ENCODE measurements around the gene TGOLN2. TPM values are rescaled to one million over a fixed set of nuclear protein-coding genes. Genes with fewer than 3 reads are reported as not detected.
A peak's percentile ranks its signal among the peaks of the same experiment; 100 is the strongest.

TGOLN2 gene
- total and polyA plus RNA-seq, 2 of the 13 experiments (the other 11 are each of a cell fraction or from before 2014, with no cell fraction given): 99.6 to 155 TPM

- TF ChIP-seq HMGXB3 (CRISPR knock-in tag; IDR thresholded peaks at IDR 0.05; ENCODE audit: borderline replicate concordance) (peak; percentile 51; the same call in 1 of the 2 replicates), ZNF10 (CRISPR knock-in tag; IDR thresholded peaks at IDR 0.05; ENCODE audit: borderline replicate concordance, low read depth) (no peak), CBX2 (IDR thresholded peaks at IDR 0.05; ENCODE audit: low read depth, low read length) (no peak), CBX2 (CRISPR knock-in tag; IDR thresholded peaks at IDR 0.05; ENCODE audit: low read depth) (no peak), ATM (IDR thresholded peaks at IDR 0.05; ENCODE audit: borderline replicate concordance) (no peak), TIGD3 (CRISPR knock-in tag; IDR thresholded peaks at IDR 0.05; ENCODE audit: borderline replicate concordance) (no peak), TGIF2 (CRISPR knock-in tag; IDR thresholded peaks at IDR 0.05) (peak; percentile 61), PRDM4 (CRISPR knock-in tag; IDR thresholded peaks at IDR 0.05; ENCODE audit: borderline replicate concordance) (no peak), HMG20A (CRISPR knock-in tag; IDR thresholded peaks at IDR 0.05; ENCODE audit: borderline replicate concordance) (peak; percentile 96), PRDM10 (CRISPR knock-in tag; IDR thresholded peaks at IDR 0.05; ENCODE audit: low read depth) (peak; percentile 69), PLSCR1 (CRISPR knock-in tag; IDR thresholded peaks at IDR 0.05; ENCODE audit: borderline replicate concordance) (no peak), ZNF597 (CRISPR knock-in tag; IDR thresholded peaks at IDR 0.05) (no peak), ISL2 (CRISPR knock-in tag; IDR thresholded peaks at IDR 0.05) (peak; percentile 96)
Observed at GRCh38 chr2:85324639-85325465, 2.9 kb downstream of the TGOLN2 start (continued).

Measured in HepG2 (cell line).